PC-9 (cell line): Measurements from ENCODE around the gene TRDN. TPM values are rescaled to one million over a fixed set of nuclear protein-coding genes. Genes with fewer than 3 reads are reported as not detected.

Experiments used
- BruUV-seq: library from RNA; stranded (reverse); fragments of 400-500 nt; replicated peaks from 2 replicates; lab custom pipeline; 2021; lab: Mats Ljungman, UMichigan
- CTCF ChIA-PET: fragments of 300-600 bp; sonication (Branson Sonifier 250); formaldehyde crosslinking; loops from one replicate; lab custom pipeline; 2022; ENCODE audit warnings: antibody characterized with exemption; lab: Charles Lee
- POLR2A ChIA-PET: fragments of 300-600 bp; sonication (Branson Sonifier 250); formaldehyde crosslinking; loops from one replicate; lab custom pipeline; 2022; ENCODE audit warnings: antibody characterized with exemption; ENCODE audit not compliant: unreplicated experiment; lab: Charles Lee
- DNase-seq, 2 experiments: peaks; one replicate each; pipeline versions ENCODE4 v3.0.0 to v3.0.0-alpha.2; 2015 to 2022; ENCODE audit warnings: mixed read lengths in 1 of 2
- H2AFZ ChIP-seq: fragments of 200-600 bp; sonication (generic); 2 replicates; pipeline ENCODE4 v1.8.1; 2017; ENCODE audit warnings: antibody characterized with exemption
- H3F3A ChIP-seq: fragments of 200-600 bp; sonication (generic); 2 replicates; pipeline ENCODE4 v1.8.1; 2017; ENCODE audit warnings: antibody characterized with exemption, mild to moderate bottlenecking, low read depth; ENCODE audit not compliant: insufficient read depth
- H3K27ac ChIP-seq: fragments of 200-600 bp; sonication (generic); 2 replicates; pipeline ENCODE4 v1.6.1; 2016; ENCODE audit warnings: mixed run types
- H3K27me3 ChIP-seq: fragments of 200-600 bp; sonication (generic); 2 replicates; pipeline ENCODE4 v1.6.1; 2016; ENCODE audit warnings: low read depth, mixed run types; ENCODE audit not compliant: insufficient read depth
- H3K36me3 ChIP-seq: fragments of 200-600 bp; sonication (generic); 2 replicates; pipeline ENCODE4 v1.6.1; 2016; ENCODE audit warnings: low read depth, mixed run types
- H3K4me1 ChIP-seq: fragments of 200-600 bp; sonication (generic); replicated peaks from 2 replicates; pipeline ENCODE4 v1.6.1; 2016; ENCODE audit warnings: mixed run types; ENCODE audit not compliant: insufficient read depth
- H3K4me2 ChIP-seq: fragments of 200-600 bp; sonication (generic); 2 replicates; pipeline ENCODE4 v1.6.1; 2017; ENCODE audit warnings: mixed run types
- H3K4me3 ChIP-seq: fragments of 200-600 bp; sonication (generic); 2 replicates; pipeline ENCODE4 v1.6.1; 2016; ENCODE audit warnings: mixed run types
- H3K79me2 ChIP-seq: fragments of 200-600 bp; sonication (generic); 2 replicates; pipeline ENCODE4 v1.6.1; 2017; ENCODE audit warnings: low read depth, mixed run types
- H3K9me2 ChIP-seq: fragments of 200-600 bp; sonication (generic); 2 replicates; pipeline ENCODE4 v1.8.1; 2017; ENCODE audit warnings: mild to moderate bottlenecking; ENCODE audit not compliant: insufficient read depth
- H3K9me3 ChIP-seq: fragments of 200-600 bp; sonication (generic); 2 replicates; pipeline ENCODE4 v1.8.1; 2016; ENCODE audit warnings: low read depth; ENCODE audit not compliant: insufficient read depth
- H4K20me1 ChIP-seq: fragments of 200-600 bp; sonication (generic); 2 replicates; pipeline ENCODE4 v1.8.1; 2017; ENCODE audit not compliant: insufficient read depth
- CTCF ChIP-seq: fragments of 200-600 bp; sonication (generic); conservative IDR thresholded peaks from 2 replicates; pipeline ENCODE4 v1.6.1; 2017; ENCODE audit warnings: mixed run types, antibody characterized with exemption, mild to moderate bottlenecking, moderate library complexity
- EZH2 ChIP-seq: fragments of 200-600 bp; sonication (generic); IDR thresholded peaks from 2 replicates; pipeline ENCODE4 v1.8.0; 2017; ENCODE audit warnings: antibody characterized with exemption, low read depth
- intact Hi-C: fragments of 100-400 bp; cut with micrococcal nuclease; formaldehyde crosslinking; loops from one replicate; pipeline ENCODE4 v1.10.0; 2022; ENCODE audit not compliant: unreplicated experiment
- total RNA-seq: library from RNA; stranded (reverse); gene quantifications from 2 replicates; pipeline ENCODE4 v1.2.3, GENCODE V29; 2021

TRDN gene
- total RNA-seq, 1 experiment from 2014 or later: not detected

- no peaks in the 10 kb centered on the region for H3K9me3 ChIP-seq
- ChIA-PET CTCF (no interaction called here), POLR2A (no interaction called here)
- intact Hi-C loops: no loop called here
- no TSS peak for BruUV-seq
- H3K27ac ChIP-seq: no peak overlapping the region
- no peak for DNase-seq
- TF ChIP-seq CTCF (no peak), EZH2 (no peak)
- H3K9me2 ChIP-seq: no peaks in the 10 kb centered on the region
- H3K79me2 ChIP-seq: no peaks in the 10 kb centered on the region
- H3K36me3 ChIP-seq: no peaks in the 10 kb centered on the region
- H3K4me3 ChIP-seq: no peak overlapping the region
- no peaks in the 10 kb centered on the region for H3F3A ChIP-seq
- H2AFZ ChIP-seq: no peak overlapping the region
- no peaks in the 10 kb centered on the region for H4K20me1 ChIP-seq
- H3K4me2 ChIP-seq: no peak overlapping the region
- H3K27me3 ChIP-seq: no peaks in the 10 kb centered on the region
- H3K4me1 ChIP-seq: no peaks in the 10 kb centered on the region
Observed at GRCh38 chr6:123663436-123663835, 26.7 kb upstream of the TRDN start.

- Histone ChIP-seq H2AFZ (no peak overlapping the region), H3K9me2 (no peaks in the 10 kb centered on the region), H3F3A (no peaks in the 10 kb centered on the region), H3K36me3 (no peaks in the 10 kb centered on the region), H3K4me3 (no peak overlapping the region), H3K4me1 (no peaks in the 10 kb centered on the region), H3K4me2 (no peak overlapping the region), H3K27me3 (no peaks in the 10 kb centered on the region), H4K20me1 (no peaks in the 10 kb centered on the region), H3K27ac (no peak overlapping the region), H3K9me3 (no peaks in the 10 kb centered on the region), H3K79me2 (no peaks in the 10 kb centered on the region)
- CTCF ChIA-PET: no interaction called here
- DNase-seq: no peak
- POLR2A ChIA-PET: no interaction called here
- TF ChIP-seq EZH2 (no peak), CTCF (no peak)
- intact Hi-C loops: no loop called here
- BruUV-seq: no TSS peak
Observed at GRCh38 chr6:123662757-123663156, 26.0 kb upstream of the TRDN start.

- DNase-seq: no peak
- H3K79me2 ChIP-seq: no peaks in the 10 kb centered on the region
- H4K20me1 ChIP-seq: no peaks in the 10 kb centered on the region
- ChIA-PET POLR2A (no interaction called here), CTCF (no interaction called here)
- intact Hi-C loops: no loop called here
- H3K27me3 ChIP-seq: no peaks in the 10 kb centered on the region
- 0 out of 2 replicates have a peak, but pooled peaks cover 2% of the 10 kb centered on the region for H3K4me1 ChIP-seq
- no peak overlapping the region for H3K4me3 ChIP-seq
- H3K36me3 ChIP-seq: no peaks in the 10 kb centered on the region
- H3K27ac ChIP-seq: no peak overlapping the region
- H2AFZ ChIP-seq: no peak overlapping the region
- TF ChIP-seq CTCF (no peak), EZH2 (no peak)
- no peak overlapping the region for H3K4me2 ChIP-seq
- H3K9me3 ChIP-seq: no peaks in the 10 kb centered on the region
- no TSS peak for BruUV-seq
- no peaks in the 10 kb centered on the region for H3K9me2 ChIP-seq
- no peaks in the 10 kb centered on the region for H3F3A ChIP-seq
Observed at GRCh38 chr6:123661105-123661891, 24.5 kb upstream of the TRDN start.
